Right cardiac atrium (tissue), 5 donors: ENCODE measurements around the gene CD72. TPM values are rescaled to one million over a fixed set of nuclear protein-coding genes. Genes with fewer than 3 reads are reported as not detected.
"Not testable (repeated sequence)": the region's sequence is repeated elsewhere in the genome, so short reads cannot be mapped to it uniquely, and the experiment has no call there.

Experiments used
- ATAC-seq, 2 donors: fragments of 200-7000 bp; cut with Tn5 transposase; one replicate each; pipeline versions ENCODE4 v1.8.0 to v1.9.1; 2020; ENCODE audit warnings: moderate library complexity in 2 of 2, mild to moderate bottlenecking in 1 of 2
- DNase-seq, 3 donors: peaks; one replicate each; pipeline ENCODE4 v3.0.0-alpha.2; 2020
- H3K27ac ChIP-seq: one replicate; pipeline ENCODE4 v1.5.1; 2013; ENCODE audit warnings: mild to moderate bottlenecking, low read length, control low read depth, moderate library complexity
- H3K27me3 ChIP-seq: one replicate; pipeline ENCODE4 v1.6.1; 2013; ENCODE audit not compliant: control insufficient read depth, insufficient read depth
- H3K4me1 ChIP-seq: one replicate; pipeline ENCODE4 v1.6.1; 2013; ENCODE audit warnings: low read length; ENCODE audit not compliant: control insufficient read depth, insufficient read depth
- H3K4me3 ChIP-seq: one replicate; pipeline ENCODE4 v1.5.1; 2013; ENCODE audit warnings: low read length, control low read depth
- H3K9me3 ChIP-seq: one replicate; pipeline ENCODE4 v1.6.1; 2013; ENCODE audit warnings: low read length; ENCODE audit not compliant: control insufficient read depth
- WGBS: extraction: QIAGEN DNeasy Blood & Tissue Kit; methylation state at CpG from one replicate; pipeline ENCODE4 v1.1.7; 2013; 5-methylcytosine and 5-hydroxymethylcytosine counted together
- intact Hi-C, 4 donors: fragments of 100-400 bp; cut with DNase I; formaldehyde crosslinking; loops; one replicate each; pipeline versions ENCODE4 v1.11.0 to v1.14.0; 2022 to 2023
- polyA plus RNA-seq: library from polyadenylated mRNA; stranded (reverse); fragments of 200-250 nt; gene quantifications from one replicate; pipeline ENCODE4 v1.2.3, GENCODE V29; 2013
- total RNA-seq, 4 donors: library from RNA; stranded (reverse); fragmentation: NEBNext Ultra II Directional; extraction: Animal tissue kit (Norgen Biotek cat#: 25700); gene quantifications; one replicate each; pipeline ENCODE4 v1.2.1, GENCODE V29; 2021
- donor health status: healthy with polysubstance abuse.
- donor health status: DM: no; HTN: yes; CAD: no.
- donor health status: DM: no; HTN: no; CAD: no.
- donor health status: DM: no; HTN: yes; CAD: no; lungs with severe emphysema.
- donor health status: DM: yes; HTN: yes; CAD: no.

Gene CD72
- total and polyA plus RNA-seq, 5 donors, result 0.58 to 0.68 (median 0.60) TPM

- H3K4me3 ChIP-seq, result no peak overlapping the region
Measured at GRCh38 chr9:35649431-35650340, 31.5 kb upstream of the CD72 start.

GRCh38 chr9:35646533-35647265 is 28.5 kb upstream of the CD72 start:
- DNase-seq (peak; percentile 93 to 98 (median 97)), ATAC-seq (peak; percentile 96)
- peak overlapping the region; percentile 59 for H3K4me3 ChIP-seq
- H3K9me3 ChIP-seq, result no peaks in the 10 kb centered on the region
- H3K4me1 ChIP-seq, result peaks cover 4% of the 10 kb centered on the region
- no peaks in the 10 kb centered on the region for H3K27me3 ChIP-seq
- intact Hi-C loops, result loop anchor here in 1 of 4 donors (10.0 kb wide), 1 partner anchor 178 kb away; the partner anchor contains the start of genes FAM221B and TMEM8B
- H3K27ac ChIP-seq, result peak overlapping the region; percentile 69
- under 1% methylated on average over 58 of the region's 58 CpGs for WGBS

More at GRCh38 chr9:35649431-35650340, 31.5 kb upstream of the CD72 start:
- no peaks in the 10 kb centered on the region for H3K9me3 ChIP-seq
- 60% methylated on average over 26 of the region's 26 CpGs for WGBS
- no peaks in the 10 kb centered on the region for H3K27me3 ChIP-seq
- intact Hi-C loops, result loop anchor here in 1 of 4 donors (10.0 kb wide), 1 partner anchor 175 kb away; the partner anchor contains the start of genes FAM221B and TMEM8B
- H3K4me1 ChIP-seq, result peaks cover 4% of the 10 kb centered on the region
- peak overlapping the region; percentile 64 for H3K27ac ChIP-seq
- ATAC-seq (peak in 1 of 2 donors; percentile 3), DNase-seq (peak; percentile 73 to 85 (median 83))

GRCh38 chr9:35646153-35646532 is 27.9 kb upstream of the CD72 start:
- no peaks in the 10 kb centered on the region for H3K27me3 ChIP-seq
- WGBS, result 2% methylated on average over 11 of the region's 11 CpGs
- peak; percentile 28 to 31 for ATAC-seq
- intact Hi-C loops, result loop anchor here in 1 of 4 donors (10.0 kb wide), 1 partner anchor 179 kb away; the partner anchor contains the start of genes FAM221B and TMEM8B
- H3K4me3 ChIP-seq, result peak overlapping the region; percentile 59
- H3K9me3 ChIP-seq, result no peaks in the 10 kb centered on the region
- DNase-seq, result peak in 1 of 3 donors; percentile 67
- peak overlapping the region; percentile 69 for H3K27ac ChIP-seq
- H3K4me1 ChIP-seq, result peaks cover 4% of the 10 kb centered on the region

- intact Hi-C loops, result loop anchor here in 1 of 4 donors (10.0 kb wide), 1 partner anchor 179 kb away; the partner anchor contains the start of genes FAM221B and TMEM8B
- H3K27ac ChIP-seq, H3K9me3 ChIP-seq, H3K4me1 ChIP-seq, DNase-seq, ATAC-seq, H3K27me3 ChIP-seq: not testable (repeated sequence)
- peak overlapping the region; percentile 59 for H3K4me3 ChIP-seq
- WGBS, result 47% methylated on average over 10 of the region's 10 CpGs
Measured at GRCh38 chr9:35645736-35646135, 27.5 kb upstream of the CD72 start.

GRCh38 chr9:35643046-35643445 is 24.8 kb upstream of the CD72 start:
- H3K27me3 ChIP-seq, result no peaks in the 10 kb centered on the region
- 93% methylated on average over 12 of the region's 12 CpGs for WGBS
- H3K9me3 ChIP-seq, result no peaks in the 10 kb centered on the region
- ATAC-seq (no peak), DNase-seq (no peak)
- peaks cover 4% of the 10 kb centered on the region for H3K4me1 ChIP-seq
- intact Hi-C loops, result loop anchor here in 1 of 4 donors (10.0 kb wide), 1 partner anchor 182 kb away; the partner anchor contains the start of genes FAM221B and TMEM8B
- no peak overlapping the region for H3K27ac ChIP-seq
- no peak overlapping the region for H3K4me3 ChIP-seq

GRCh38 chr9:35641478-35641877 is 23.3 kb upstream of the CD72 start:
- not testable (repeated sequence) for ATAC-seq, H3K9me3 ChIP-seq, H3K27me3 ChIP-seq, H3K27ac ChIP-seq, DNase-seq, H3K4me3 ChIP-seq, H3K4me1 ChIP-seq
- intact Hi-C loops, result loop anchor here in 1 of 4 donors (10.0 kb wide), 1 partner anchor 183 kb away; the partner anchor contains the start of genes FAM221B and TMEM8B
- 92% methylated on average over 3 of the region's 3 CpGs for WGBS

- ATAC-seq, H3K27me3 ChIP-seq, H3K4me3 ChIP-seq, H3K4me1 ChIP-seq, H3K27ac ChIP-seq, H3K9me3 ChIP-seq, DNase-seq: not testable (repeated sequence)
- intact Hi-C loops, result loop anchor here in 1 of 4 donors (10.0 kb wide), 1 partner anchor 184 kb away; the partner anchor contains the start of genes FAM221B and TMEM8B
- WGBS, result 98% methylated on average over 15 of the region's 15 CpGs
Measured at GRCh38 chr9:35640431-35640830, 22.2 kb upstream of the CD72 start.

- no peak overlapping the region for H3K4me3 ChIP-seq
- no peaks in the 10 kb centered on the region for H3K9me3 ChIP-seq
- no peaks in the 10 kb centered on the region for H3K4me1 ChIP-seq
- no peak for ATAC-seq
- no peak for DNase-seq
- no peaks in the 10 kb centered on the region for H3K27me3 ChIP-seq
- no peak overlapping the region for H3K27ac ChIP-seq
- WGBS, result 89% methylated on average over 1 of the region's 1 CpG
- intact Hi-C loops, result loop anchor here in 1 of 4 donors (10.0 kb wide), 1 partner anchor 185 kb away; the partner anchor contains the start of genes FAM221B and TMEM8B
Measured at GRCh38 chr9:35639631-35640030, 21.4 kb upstream of the CD72 start.

- H3K4me1 ChIP-seq, H3K27me3 ChIP-seq, H3K4me3 ChIP-seq, H3K27ac ChIP-seq, ATAC-seq, DNase-seq, H3K9me3 ChIP-seq, intact Hi-C loops: not testable (repeated sequence)
- 52% methylated on average over 1 of the region's 1 CpG for WGBS
Measured at GRCh38 chr9:35639225-35639624, 21.0 kb upstream of the CD72 start.

GRCh38 chr9:35638751-35639150 is 20.5 kb upstream of the CD72 start:
- 67% methylated on average over 7 of the region's 8 CpGs for WGBS
- H3K4me3 ChIP-seq, DNase-seq, ATAC-seq, H3K9me3 ChIP-seq, H3K4me1 ChIP-seq, H3K27ac ChIP-seq, intact Hi-C loops, H3K27me3 ChIP-seq: not testable (repeated sequence)
